KMS-11 (cell line): ENCODE data around the gene COL25A1.
"Not testable (repeated sequence)": the region's sequence is repeated elsewhere in the genome, so short reads cannot be mapped to it uniquely, and the experiment has no call there.

ENCODE experiments used
- H2AFZ ChIP-seq: fragments of 200-600 bp; sonication (generic); 2 replicates; pipeline ENCODE4 v1.6.1; 2016; ENCODE audit warnings: antibody characterized with exemption, mixed run types, low read depth
- H3K27ac ChIP-seq: fragments of 200-600 bp; sonication (generic); 2 replicates; pipeline ENCODE4 v1.6.1; 2016; ENCODE audit warnings: mild to moderate bottlenecking, mixed run types
- H3K27me3 ChIP-seq: fragments of 200-600 bp; sonication (generic); 2 replicates; pipeline ENCODE4 v1.6.1; 2017; ENCODE audit warnings: mild to moderate bottlenecking, low read depth, mixed run types, moderate library complexity; ENCODE audit not compliant: insufficient read depth
- H3K36me3 ChIP-seq: fragments of 200-600 bp; sonication (generic); 2 replicates; pipeline ENCODE4 v1.6.1; 2017; ENCODE audit warnings: mild to moderate bottlenecking, mixed run types; ENCODE audit not compliant: insufficient read depth
- H3K4me1 ChIP-seq: fragments of 200-600 bp; sonication (generic); 2 replicates; pipeline ENCODE4 v1.6.1; 2016; ENCODE audit warnings: mild to moderate bottlenecking, low read depth, mixed run types; ENCODE audit not compliant: poor library complexity, severe bottlenecking
- H3K4me2 ChIP-seq: fragments of 200-600 bp; sonication (generic); 2 replicates; pipeline ENCODE4 v1.7.0; 2016; ENCODE audit warnings: mild to moderate bottlenecking, mixed run types
- H3K4me3 ChIP-seq: fragments of 200-600 bp; sonication (generic); IDR thresholded peaks from 2 replicates; pipeline ENCODE4 v1.6.1; 2017; ENCODE audit warnings: low read depth, low read length, mixed read lengths; ENCODE audit not compliant: insufficient read depth
- H3K79me2 ChIP-seq: fragments of 200-600 bp; sonication (generic); 2 replicates; pipeline ENCODE4 v1.6.1; 2016; ENCODE audit warnings: low read depth, mixed run types; ENCODE audit not compliant: insufficient read depth
- H3K9ac ChIP-seq: fragments of 200-600 bp; sonication (generic); 2 replicates; pipeline ENCODE4 v1.6.1; 2016; ENCODE audit warnings: mild to moderate bottlenecking, mixed run types
- H4K20me1 ChIP-seq: fragments of 200-600 bp; sonication (generic); 2 replicates; pipeline ENCODE4 v1.6.1; 2016; ENCODE audit warnings: mild to moderate bottlenecking, mixed run types; ENCODE audit not compliant: insufficient read depth
- CTCF ChIP-seq: fragments of 200-600 bp; sonication (generic); conservative IDR thresholded peaks from 2 replicates; pipeline ENCODE4 v1.6.1; 2017; ENCODE audit warnings: low read depth, mild to moderate bottlenecking, antibody characterized with exemption, low read length, moderate library complexity, mixed read lengths

Gene COL25A1

GRCh38 chr4:109027016-109027500 lies 275.4 kb downstream of the COL25A1 start:
- Histone ChIP-seq H3K79me2 (no peaks in the 10 kb centered on the region), H3K9ac (no peak overlapping the region), H3K4me1 (no peaks in the 10 kb centered on the region), H3K27ac (no peak overlapping the region), H3K27me3 (no peaks in the 10 kb centered on the region), H3K36me3 (no peaks in the 10 kb centered on the region), H2AFZ (no peak overlapping the region), H4K20me1 (no peaks in the 10 kb centered on the region), H3K4me2 (no peak overlapping the region), H3K4me3 (no peak overlapping the region)
- TF ChIP-seq CTCF, result no peak

GRCh38 chr4:109026588-109026987 lies 275.9 kb downstream of the COL25A1 start:
- Histone ChIP-seq H3K4me1 (no peaks in the 10 kb centered on the region), H3K4me2 (no peak overlapping the region), H4K20me1 (no peaks in the 10 kb centered on the region), H2AFZ (no peak overlapping the region), H3K27ac (no peak overlapping the region), H3K79me2 (no peaks in the 10 kb centered on the region), H3K4me3 (no peak overlapping the region), H3K9ac (no peak overlapping the region), H3K27me3 (no peaks in the 10 kb centered on the region), H3K36me3 (no peaks in the 10 kb centered on the region)
- no peak for TF ChIP-seq CTCF

- H3K9ac ChIP-seq, result no peak overlapping the region
- H2AFZ ChIP-seq, result no peak overlapping the region
- H3K4me2 ChIP-seq, result no peak overlapping the region
Observed at GRCh38 chr4:109025471-109026076, 276.9 kb downstream of the COL25A1 start.

GRCh38 chr4:109022961-109023360 lies 279.5 kb downstream of the COL25A1 start:
- Histone ChIP-seq H3K4me2 (no peak overlapping the region), H2AFZ (no peak overlapping the region), H3K9ac (no peak overlapping the region), H3K27me3 (no peaks in the 10 kb centered on the region), H3K79me2 (no peaks in the 10 kb centered on the region), H4K20me1 (no peaks in the 10 kb centered on the region), H3K4me3 (no peak overlapping the region), H3K4me1 (no peaks in the 10 kb centered on the region), H3K27ac (no peak overlapping the region), H3K36me3 (no peaks in the 10 kb centered on the region)
- no peak for TF ChIP-seq CTCF

More at GRCh38 chr4:109025471-109026076, 276.9 kb downstream of the COL25A1 start:
- Histone ChIP-seq H3K27ac (no peak overlapping the region), H3K27me3 (no peaks in the 10 kb centered on the region), H3K4me1 (no peaks in the 10 kb centered on the region), H3K36me3 (no peaks in the 10 kb centered on the region), H4K20me1 (no peaks in the 10 kb centered on the region), H3K79me2 (no peaks in the 10 kb centered on the region), H3K4me3 (no peak overlapping the region)
- TF ChIP-seq CTCF, result no peak

- not testable (repeated sequence) for H3K4me2 ChIP-seq, H3K27ac ChIP-seq, H2AFZ ChIP-seq, H3K4me1 ChIP-seq, H3K79me2 ChIP-seq, H3K9ac ChIP-seq, H3K27me3 ChIP-seq, H4K20me1 ChIP-seq, H3K4me3 ChIP-seq, H3K36me3 ChIP-seq
Observed at GRCh38 chr4:109021630-109022029, 280.8 kb downstream of the COL25A1 start.
